Heart right ventricle (tissue), 16 donors: ENCODE results near the gene GRID1. TPM values are rescaled to one million over a fixed set of nuclear protein-coding genes. Genes with fewer than 3 reads are reported as not detected.

ENCODE experiments used
- ATAC-seq, 8 donors: fragments of 200-7000 bp; cut with Tn5 transposase; one replicate each; pipeline ENCODE4 v1.9.1; 2020; ENCODE audit warnings: mild to moderate bottlenecking in 8 of 8, moderate library complexity in 8 of 8, moderate number of reproducible peaks in 1 of 8
- DNase-seq, 2 donors: peaks; one replicate each; pipeline ENCODE4 v3.0.0-alpha.2; 2020
- H3K27ac ChIP-seq, 10 donors: fragments of 200-600 bp; sonication (generic) in 2 of 10; one replicate each; pipeline versions ENCODE4 v1.5.0 to v1.8.0; 2020 to 2022; ENCODE audit warnings: mild to moderate bottlenecking in 3 of 10
- H3K27me3 ChIP-seq, 7 donors: fragments of 200-600 bp; one replicate each; pipeline ENCODE4 v1.8.0; 2021 to 2022; ENCODE audit warnings: mild to moderate bottlenecking in 2 of 7
- H3K36me3 ChIP-seq, 9 donors: fragments of 200-600 bp; sonication (generic) in 1 of 9; one replicate each; pipeline versions ENCODE4 v1.5.0 to v1.8.0; 2020 to 2022; ENCODE audit warnings: mild to moderate bottlenecking in 2 of 9
- H3K4me1 ChIP-seq, 9 donors: fragments of 200-600 bp; sonication (generic) in 1 of 9; one replicate each; pipeline versions ENCODE4 v1.5.0 to v1.8.0; 2020 to 2022; ENCODE audit warnings: mild to moderate bottlenecking in 4 of 9
- H3K4me3 ChIP-seq, 10 donors: fragments of 200-600 bp; sonication (generic) in 2 of 10; one replicate each; pipeline versions ENCODE4 v1.5.0 to v1.8.0; 2020 to 2022; ENCODE audit warnings: mild to moderate bottlenecking in 7 of 10, moderate library complexity in 2 of 10
- H3K9me3 ChIP-seq, 11 donors: fragments of 200-600 bp in 10 of 11; sonication (generic) in 2 of 11; one replicate each; pipeline versions ENCODE4 v1.5.0 to v1.8.0; 2013 to 2022; ENCODE audit warnings: mild to moderate bottlenecking in 2 of 11, control low read depth in 1 of 11, moderate library complexity in 1 of 11
- WGBS, 2 donors: extraction: QIAGEN DNeasy Blood & Tissue Kit; methylation state at CpG; one replicate each; pipeline ENCODE4 v1.1.7; 2013; ENCODE audit warnings: inconsistent platforms in 1 of 2; 5-methylcytosine and 5-hydroxymethylcytosine counted together
- intact Hi-C, 10 donors: fragments of 100-400 bp; cut with DNase I; formaldehyde crosslinking; loops; one replicate each; pipeline versions ENCODE4 v1.11.1 to v1.14.2; 2022
- polyA plus RNA-seq, 2 donors: library from polyadenylated mRNA; stranded (reverse); fragments of 200-250 nt; gene quantifications; one replicate each; pipeline ENCODE4 v1.2.3, GENCODE V29; 2013
- total RNA-seq, 10 donors: library from RNA; stranded (reverse); fragmentation: NEBNext Ultra II Directional in 3 of 10; extraction: Animal tissue kit (Norgen Biotek cat#: 25700) in 3 of 10; gene quantifications; one replicate each; pipeline versions ENCODE4 v1.2.1 to v1.2.4, GENCODE V29; 2021 to 2023
- TF ChIP-seq, protein P1 (sequence below), 9 donors: fragments of 200-600 bp; sonication (generic) in 2 of 9; IDR thresholded peaks; one replicate each; pipeline versions ENCODE4 v1.5.0 to v1.8.0; 2021 to 2022; ENCODE audit warnings: antibody characterized with exemption in 9 of 9, mild to moderate bottlenecking in 5 of 9, moderate library complexity in 1 of 9
- donor health status: Arrhythmogenic right ventricular cardiomyopathy.
- donor health status: ischemic (EF 13 %, LVEDD 7.1; RV severe dilation, severe dysfunction).
- donor health status: healthy with polysubstance abuse.
- donor health status: DM: no; HTN: yes; CAD: no.
- donor health status: DM: no; HTN: no; CAD: no.
- donor health status: ischemic (EF 25% LVEDD 6.9; RV normal size, moderate dysfunction).
- donor health status: ischemic (EF 25% LVEDD 5.7; RV mildly dilated, moderate dysfunction).
- donor health status: healthy.
- donor health status: DM: yes; HTN: yes; CAD: no.
- donor health status: Ischemic cardiomyopathy.
- donor health status: ischemic (EF 35%, LVEDD 5.7; RV mildly dilated, moderate dysfunction).
- donor health status: nonischemic (EF 11% LVEDD 7.7; RV severe dilation, severe dysfunction).
- donor health status: DM: yes; HTN: yes; CAD: no.
- donor health status: PGD.
- donor health status: ischemic (EF 29% LVEDD 5.4; RV normal size, mild dysfunction).
- donor health status: nonischemic (EF 23%, LVEDD 6.1; RV moderate dilation, normal function).

GRID1 gene
- total and polyA plus RNA-seq, 12 donors: 0.44 to 3.4 (median 1.5) TPM

DNA sequence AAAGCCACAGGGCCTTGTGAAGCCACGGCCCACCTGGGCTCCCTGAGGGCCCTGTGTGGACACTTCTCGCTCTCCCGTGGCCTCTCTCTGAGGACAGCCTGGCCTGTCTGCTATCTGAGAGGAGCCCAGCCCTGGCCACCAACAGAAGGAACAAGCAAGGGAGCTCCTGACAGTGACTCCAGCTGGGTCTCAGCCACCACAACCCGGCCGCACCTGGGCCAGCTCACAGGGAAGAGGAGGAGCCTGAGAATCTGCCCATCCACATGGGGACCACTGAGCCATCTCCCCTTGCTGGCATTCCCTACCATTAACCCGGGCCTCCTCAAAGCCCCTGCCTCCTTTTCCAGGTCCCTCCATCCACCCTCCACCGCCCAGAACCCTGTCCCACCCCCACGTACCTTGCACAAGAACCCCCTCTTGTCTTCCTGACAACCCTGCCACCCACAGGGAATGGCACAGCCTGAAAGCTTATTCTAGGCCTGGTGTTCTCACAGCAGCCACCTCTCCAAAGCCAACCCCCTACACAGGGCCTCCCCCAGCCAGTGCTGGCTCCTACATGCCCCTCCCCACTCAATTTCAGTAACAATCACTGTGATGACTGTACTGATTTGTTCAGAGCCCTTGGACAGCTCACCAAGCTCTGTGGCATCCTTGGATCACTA, 120.2 kb downstream of the GRID1 start:
- Histone ChIP-seq H3K9me3 (peaks cover 0 to 3% (median 0%) of the 10 kb centered on the region in 11 donors), H3K4me3 (no peak overlapping the region), H3K36me3 (no peaks in the 10 kb centered on the region), H3K27ac (no peak overlapping the region), H3K4me1 (peaks cover 0 to 3% (median 0%) of the 10 kb centered on the region in 9 donors), H3K27me3 (peaks cover 0 to 3% (median 0%) of the 10 kb centered on the region in 7 donors)
- TF ChIP-seq, protein P1, sequence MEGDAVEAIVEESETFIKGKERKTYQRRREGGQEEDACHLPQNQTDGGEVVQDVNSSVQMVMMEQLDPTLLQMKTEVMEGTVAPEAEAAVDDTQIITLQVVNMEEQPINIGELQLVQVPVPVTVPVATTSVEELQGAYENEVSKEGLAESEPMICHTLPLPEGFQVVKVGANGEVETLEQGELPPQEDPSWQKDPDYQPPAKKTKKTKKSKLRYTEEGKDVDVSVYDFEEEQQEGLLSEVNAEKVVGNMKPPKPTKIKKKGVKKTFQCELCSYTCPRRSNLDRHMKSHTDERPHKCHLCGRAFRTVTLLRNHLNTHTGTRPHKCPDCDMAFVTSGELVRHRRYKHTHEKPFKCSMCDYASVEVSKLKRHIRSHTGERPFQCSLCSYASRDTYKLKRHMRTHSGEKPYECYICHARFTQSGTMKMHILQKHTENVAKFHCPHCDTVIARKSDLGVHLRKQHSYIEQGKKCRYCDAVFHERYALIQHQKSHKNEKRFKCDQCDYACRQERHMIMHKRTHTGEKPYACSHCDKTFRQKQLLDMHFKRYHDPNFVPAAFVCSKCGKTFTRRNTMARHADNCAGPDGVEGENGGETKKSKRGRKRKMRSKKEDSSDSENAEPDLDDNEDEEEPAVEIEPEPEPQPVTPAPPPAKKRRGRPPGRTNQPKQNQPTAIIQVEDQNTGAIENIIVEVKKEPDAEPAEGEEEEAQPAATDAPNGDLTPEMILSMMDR (IDR thresholded peaks at IDR 0.05): no peak
- no peak for ATAC-seq
- intact Hi-C loops: no loop called here
- 72 to 75% methylated on average over 8 of the region's 8 CpGs for WGBS, 2 donors
- DNase-seq: no peak

DNA sequence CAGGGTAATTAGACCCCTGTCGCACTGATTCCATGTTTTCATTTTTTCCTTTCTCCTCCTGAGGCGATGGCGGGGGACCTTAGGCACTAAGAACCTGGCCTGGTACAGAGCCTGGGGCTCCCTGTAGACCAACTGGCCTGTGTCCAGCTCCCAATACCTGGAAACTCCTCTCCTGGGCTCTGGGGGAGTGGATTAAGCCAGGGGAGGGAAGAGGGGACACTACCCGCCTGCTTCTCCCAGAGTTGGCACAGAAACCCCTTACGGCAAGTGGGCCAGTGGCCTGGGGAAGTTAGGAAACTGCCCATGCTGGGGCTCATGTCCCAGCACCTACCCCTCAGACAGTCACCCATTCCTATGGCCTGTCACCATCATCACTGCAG, 121.6 kb downstream of the GRID1 start:
- ATAC-seq: no peak
- intact Hi-C loops: no loop called here
- Histone ChIP-seq H3K4me1 (no peaks in the 10 kb centered on the region), H3K27me3 (peaks cover 0 to 3% (median 0%) of the 10 kb centered on the region in 7 donors), H3K4me3 (no peak overlapping the region), H3K36me3 (no peaks in the 10 kb centered on the region), H3K27ac (no peak overlapping the region), H3K9me3 (no peaks in the 10 kb centered on the region)
- 94 to 97% methylated on average over 5 of the region's 5 CpGs for WGBS, 2 donors
- DNase-seq: no peak
- TF ChIP-seq, protein P1 (IDR thresholded peaks at IDR 0.05): no peak

DNA sequence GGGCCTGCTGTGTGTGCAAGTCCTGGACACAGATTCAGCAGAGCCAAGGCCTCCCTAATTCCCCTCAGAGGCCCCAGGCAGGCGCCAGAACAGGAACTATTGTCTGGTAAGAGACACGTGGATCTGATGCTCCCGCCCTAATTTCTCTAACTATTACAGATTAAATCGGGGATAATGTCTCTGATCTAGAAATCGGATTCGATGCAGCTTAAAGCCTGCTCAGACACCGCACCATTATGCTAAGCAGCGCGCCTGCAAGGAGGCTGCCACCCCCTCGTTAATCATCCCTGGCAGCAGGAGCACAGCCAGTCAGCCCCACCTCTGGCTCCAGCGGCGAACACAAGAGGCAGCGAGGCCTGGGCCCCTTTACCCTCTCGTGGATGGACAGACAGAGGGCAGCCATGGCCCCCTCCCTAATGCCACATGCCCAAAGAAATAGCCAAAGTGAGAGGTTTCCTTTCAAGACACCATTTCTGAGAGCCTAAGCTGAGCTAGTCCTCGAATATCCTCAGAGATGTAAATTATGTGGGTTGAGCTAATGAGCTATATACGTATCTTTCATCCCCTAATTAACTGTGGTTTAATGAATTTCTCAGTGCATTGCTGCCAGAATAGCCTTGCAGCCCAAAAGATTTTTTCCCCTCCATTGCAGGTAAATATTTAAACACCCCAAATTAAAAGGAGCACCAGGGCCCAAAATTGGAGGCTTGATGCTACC, 122.1 kb downstream of the GRID1 start:
- no peak for ATAC-seq
- intact Hi-C loops: no loop called here
- DNase-seq: no peak
- TF ChIP-seq, protein P1 (IDR thresholded peaks at IDR 0.05): no peak
- 65 to 67% methylated on average over 16 of the region's 16 CpGs for WGBS, 2 donors
- Histone ChIP-seq H3K27ac (no peak overlapping the region), H3K9me3 (no peaks in the 10 kb centered on the region), H3K36me3 (no peaks in the 10 kb centered on the region), H3K27me3 (peaks cover 0 to 3% (median 0%) of the 10 kb centered on the region in 7 donors), H3K4me3 (no peak overlapping the region), H3K4me1 (no peaks in the 10 kb centered on the region)

DNA sequence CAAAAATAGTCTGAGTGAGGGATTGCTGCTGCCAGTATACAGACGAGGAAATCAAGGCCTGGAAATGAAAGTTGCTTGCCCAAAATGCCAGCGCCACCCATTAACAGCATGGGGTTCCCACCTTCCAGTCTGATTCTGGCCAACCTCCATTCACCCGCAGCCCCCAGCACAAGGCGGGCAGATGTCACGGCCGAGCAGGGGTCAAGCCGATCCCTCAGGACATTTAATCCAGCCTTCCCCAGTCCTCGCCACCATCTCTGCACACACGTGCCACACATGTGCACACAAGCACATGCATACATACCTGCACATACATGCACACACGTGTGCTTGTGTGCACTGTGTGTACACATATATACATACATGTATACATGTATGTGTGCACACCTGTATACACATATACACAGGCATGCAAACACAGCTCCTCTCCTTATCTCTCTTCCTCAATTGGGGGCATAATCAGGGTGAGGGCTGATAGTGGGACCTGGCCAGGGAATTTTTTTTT, 122.9 kb downstream of the GRID1 start:
- ATAC-seq (no peak), DNase-seq (no peak)
- 91 to 92% methylated on average over 10 of the region's 10 CpGs for WGBS, 2 donors

More for the DNA sequence above, 122.9 kb downstream of the GRID1 start:
- Histone ChIP-seq H3K4me3 (no peak overlapping the region), H3K4me1 (no peaks in the 10 kb centered on the region), H3K9me3 (no peaks in the 10 kb centered on the region), H3K27me3 (no peaks in the 10 kb centered on the region), H3K36me3 (no peaks in the 10 kb centered on the region), H3K27ac (no peak overlapping the region)
- intact Hi-C loops: no loop called here
- TF ChIP-seq, protein P1 (IDR thresholded peaks at IDR 0.05): no peak
